Measurements from ENCODE around the gene HEATR5A. TPM values are rescaled to one million over a fixed set of nuclear protein-coding genes. Genes with fewer than 3 reads are reported as not detected.
"Not testable (repeated sequence)": the region's sequence is repeated elsewhere in the genome, so short reads cannot be mapped to it uniquely, and the experiment has no call there.

HEATR5A gene
- total RNA-seq, 1 donor from 2014 or later, result 25.3 TPM

GRCh38 chr14:31256534-31257243 lies 163.7 kb downstream of the HEATR5A start:
- Mint-ChIP-seq H3K4me3 (ENCODE audit: unreplicated experiment) (no peak overlapping the region), H3K27ac (ENCODE audit: unreplicated experiment) (no peak overlapping the region), H3K36me3 (ENCODE audit: low read depth, unreplicated experiment) (no peaks in the 10 kb centered on the region), H3K27me3 (ENCODE audit: unreplicated experiment) (peaks cover 2% of the 10 kb centered on the region), H3K9me3 (ENCODE audit: unreplicated experiment) (no peaks in the 10 kb centered on the region), H3K4me1 (ENCODE audit: unreplicated experiment) (peaks cover under 1% of the 10 kb centered on the region)
- DNase-seq (ENCODE audit: low spot score), result no peak
- no peak for TF ChIP-seq CTCF (IDR thresholded peaks at IDR 0.05; ENCODE audit: unreplicated experiment)

- H3K4me3 Mint-ChIP-seq (ENCODE audit: unreplicated experiment); H3K27ac Mint-ChIP-seq (ENCODE audit: unreplicated experiment); H3K36me3 Mint-ChIP-seq (ENCODE audit: low read depth, unreplicated experiment); DNase-seq (ENCODE audit: low spot score); H3K9me3 Mint-ChIP-seq (ENCODE audit: unreplicated experiment); H3K27me3 Mint-ChIP-seq (ENCODE audit: unreplicated experiment); H3K4me1 Mint-ChIP-seq (ENCODE audit: unreplicated experiment): not testable (repeated sequence)
Measured at GRCh38 chr14:31255918-31256317, 164.4 kb downstream of the HEATR5A start.

- DNase-seq (ENCODE audit: low spot score), result no peak
- Mint-ChIP-seq H3K27ac (ENCODE audit: unreplicated experiment) (no peak overlapping the region), H3K4me1 (ENCODE audit: unreplicated experiment) (peaks cover 4% of the 10 kb centered on the region), H3K9me3 (ENCODE audit: unreplicated experiment) (no peaks in the 10 kb centered on the region), H3K36me3 (ENCODE audit: low read depth, unreplicated experiment) (no peaks in the 10 kb centered on the region), H3K4me3 (ENCODE audit: unreplicated experiment) (no peak overlapping the region), H3K27me3 (ENCODE audit: unreplicated experiment) (peaks cover 4% of the 10 kb centered on the region)
- no peak for TF ChIP-seq CTCF (IDR thresholded peaks at IDR 0.05; ENCODE audit: unreplicated experiment)
Measured at GRCh38 chr14:31255286-31255685, 165.1 kb downstream of the HEATR5A start.

- DNase-seq (ENCODE audit: low spot score), result no peak
- Mint-ChIP-seq H3K4me1 (ENCODE audit: unreplicated experiment) (peaks cover 4% of the 10 kb centered on the region), H3K27me3 (ENCODE audit: unreplicated experiment) (peaks cover 2% of the 10 kb centered on the region)
Measured at GRCh38 chr14:31253746-31254471, 166.4 kb downstream of the HEATR5A start.

GRCh38 chr14:31252865-31253264 lies 167.5 kb downstream of the HEATR5A start:
- Mint-ChIP-seq H3K27me3 (ENCODE audit: unreplicated experiment) (peaks cover 2% of the 10 kb centered on the region), H3K27ac (ENCODE audit: unreplicated experiment) (no peak overlapping the region), H3K4me1 (ENCODE audit: unreplicated experiment) (peaks cover 4% of the 10 kb centered on the region), H3K4me3 (ENCODE audit: unreplicated experiment) (no peak overlapping the region), H3K36me3 (ENCODE audit: low read depth, unreplicated experiment) (no peaks in the 10 kb centered on the region), H3K9me3 (ENCODE audit: unreplicated experiment) (no peaks in the 10 kb centered on the region)
- no peak for TF ChIP-seq CTCF (IDR thresholded peaks at IDR 0.05; ENCODE audit: unreplicated experiment)
- DNase-seq (ENCODE audit: low spot score), result no peak

More at GRCh38 chr14:31253746-31254471, 166.4 kb downstream of the HEATR5A start:
- no peak for TF ChIP-seq CTCF (IDR thresholded peaks at IDR 0.05; ENCODE audit: unreplicated experiment)
- H3K36me3 Mint-ChIP-seq (ENCODE audit: low read depth, unreplicated experiment), result no peaks in the 10 kb centered on the region
- H3K4me3 Mint-ChIP-seq (ENCODE audit: unreplicated experiment), result no peak overlapping the region
- H3K9me3 Mint-ChIP-seq (ENCODE audit: unreplicated experiment), result no peaks in the 10 kb centered on the region
- no peak overlapping the region for H3K27ac Mint-ChIP-seq (ENCODE audit: unreplicated experiment)
